ENCODE results near the gene CLASP1. TPM values are rescaled to one million over a fixed set of nuclear protein-coding genes. Genes with fewer than 3 reads are reported as not detected.
"Not testable (repeated sequence)": the region's sequence is repeated elsewhere in the genome, so short reads cannot be mapped to it uniquely, and the experiment has no call there.

CLASP1 gene
- total RNA-seq (2014; rRNA removed; shearing (Covaris generic)): 26.1 and 35.6 TPM in 2 replicates

DNA sequence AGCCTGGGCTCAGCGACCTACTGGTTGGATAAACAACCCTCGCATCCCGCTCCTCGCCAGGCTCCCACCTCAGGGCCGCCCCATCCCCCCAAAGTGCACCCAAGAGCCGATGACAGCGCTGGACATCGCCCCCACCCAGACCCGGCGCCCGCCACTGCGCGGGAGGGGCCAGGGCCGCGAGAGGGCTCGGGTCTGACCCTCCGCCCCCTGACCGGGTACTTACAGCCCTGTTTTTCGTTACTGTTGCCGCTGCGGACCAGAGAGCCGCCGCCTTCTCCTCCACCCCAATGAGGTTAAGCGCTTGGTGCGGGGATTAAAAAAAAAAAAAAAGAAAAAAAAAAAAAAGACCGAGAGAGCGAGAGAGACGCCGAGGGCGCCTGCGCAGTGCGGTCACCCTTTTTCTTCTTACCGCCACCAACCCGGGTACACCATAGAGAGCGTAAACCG, at the start of gene CLASP1:
Gene CLASP1 (minus strand): TSS at position 314 of the 447 bp plus-strand sequence. CDS start 43,567 bp downstream, outside the sequence.
- no peak for DNase-seq (ENCODE audit: low read depth)

DNA sequence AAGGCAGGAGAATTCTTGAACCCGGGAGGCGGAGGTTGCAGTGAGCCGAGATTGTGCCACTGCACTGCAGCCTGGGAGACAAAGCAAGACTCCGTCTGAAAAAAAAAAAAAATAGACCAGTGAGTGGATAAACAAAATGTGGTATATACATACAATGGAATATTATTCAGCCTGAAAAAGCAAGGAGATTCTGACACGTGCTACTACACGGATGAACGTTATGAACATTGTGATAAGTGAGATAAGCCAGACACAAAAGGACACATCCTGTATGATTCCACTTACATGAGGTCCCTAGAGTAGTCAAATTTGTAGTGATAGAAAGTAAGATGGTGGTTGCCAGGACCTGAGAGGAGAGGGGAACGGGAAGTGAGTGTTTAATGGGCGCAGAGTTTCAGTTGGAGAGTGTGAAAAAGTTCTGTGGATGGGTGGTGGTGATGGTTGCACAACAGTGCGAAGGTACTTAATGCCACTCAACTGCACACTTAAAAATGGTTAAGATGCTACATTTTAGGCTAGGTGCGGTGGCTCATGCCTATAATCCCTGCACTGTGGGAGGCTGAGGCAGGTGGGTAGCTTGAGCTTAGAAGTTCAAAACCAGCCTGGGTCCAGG, 49.2 kb upstream of the CLASP1 start:
- DNase-seq (ENCODE audit: low read depth): no peak

GRCh38 chr2:121697108-121697631, 47.9 kb upstream of the CLASP1 start:
- no peak for DNase-seq (ENCODE audit: low read depth)

DNA sequence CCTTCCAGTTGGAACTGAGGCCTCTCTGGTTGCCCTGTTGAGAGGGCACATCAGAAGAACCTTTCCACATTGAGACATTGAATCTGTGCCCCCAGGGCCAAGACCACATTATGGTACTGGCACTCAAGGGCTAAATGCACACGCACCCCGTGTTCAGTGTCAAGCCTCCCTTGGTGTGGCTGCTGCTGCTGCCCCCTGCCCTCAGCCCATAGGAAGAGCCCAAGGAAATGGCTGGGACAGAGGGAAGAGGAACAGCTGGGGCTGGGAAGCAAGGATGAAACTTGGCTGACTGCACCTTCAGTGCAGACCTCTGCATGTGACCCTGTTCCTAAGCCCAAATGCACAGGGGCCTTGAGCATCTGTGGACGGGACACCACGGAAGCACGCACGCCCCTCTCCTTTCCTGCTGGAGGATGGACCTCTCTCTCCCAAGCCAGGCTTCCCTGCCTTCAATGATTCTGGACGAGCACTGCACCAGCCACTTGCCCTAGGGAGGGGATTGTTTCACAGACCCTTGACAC, 47.2 kb upstream of the CLASP1 start:
- DNase-seq (ENCODE audit: low read depth): no peak

DNA sequence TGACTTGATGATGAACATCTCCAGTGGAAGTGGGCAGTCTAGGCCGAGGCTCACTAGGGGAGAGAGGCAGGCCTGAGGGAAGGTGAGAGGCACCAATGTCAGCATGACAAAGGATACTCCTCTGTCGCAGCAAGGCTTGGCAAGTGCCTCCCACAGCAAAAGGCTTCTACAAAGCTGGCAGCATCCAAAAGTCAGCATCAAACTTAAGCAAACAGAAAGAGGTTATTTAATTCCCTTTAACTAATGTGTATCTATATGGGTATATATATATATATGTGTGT, 45.8 kb upstream of the CLASP1 start:
- DNase-seq (ENCODE audit: low read depth): no peak

- peak; percentile 51 for DNase-seq (ENCODE audit: low read depth)
Measured at GRCh38 chr2:121694398-121695170, 45.3 kb upstream of the CLASP1 start.

- DNase-seq (ENCODE audit: low read depth): not testable (repeated sequence)
Measured at GRCh38 chr2:121690572-121690971, 41.3 kb upstream of the CLASP1 start.

DNA sequence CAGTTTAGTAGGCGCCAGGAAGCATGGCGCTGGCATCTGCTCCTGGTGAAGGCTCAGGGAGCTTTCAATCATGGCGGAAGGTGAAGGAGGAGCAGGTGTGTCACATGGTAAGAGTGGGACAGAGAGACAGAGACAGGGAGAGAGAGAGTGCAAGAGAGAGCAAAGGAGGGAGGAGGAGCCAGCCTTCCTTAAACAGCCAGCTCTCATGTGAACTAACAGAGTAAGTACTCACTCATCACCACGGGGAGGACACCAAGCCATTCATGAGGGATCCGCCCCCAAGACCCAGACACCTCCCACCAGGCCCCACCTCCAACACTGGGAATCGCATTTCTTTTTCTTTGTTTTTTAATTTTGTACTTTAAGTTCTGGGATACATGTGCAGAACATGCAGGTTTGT, 40.8 kb upstream of the CLASP1 start:
- DNase-seq (ENCODE audit: low read depth): no peak

GRCh38 chr2:121689356-121689755, 40.1 kb upstream of the CLASP1 start:
- DNase-seq (ENCODE audit: low read depth): peak; percentile 71

GRCh38 chr2:121688820-121689219, 39.6 kb upstream of the CLASP1 start:
- DNase-seq (ENCODE audit: low read depth): no peak

GRCh38 chr2:121686902-121687301, 37.6 kb upstream of the CLASP1 start:
- no peak for DNase-seq (ENCODE audit: low read depth)

DNA sequence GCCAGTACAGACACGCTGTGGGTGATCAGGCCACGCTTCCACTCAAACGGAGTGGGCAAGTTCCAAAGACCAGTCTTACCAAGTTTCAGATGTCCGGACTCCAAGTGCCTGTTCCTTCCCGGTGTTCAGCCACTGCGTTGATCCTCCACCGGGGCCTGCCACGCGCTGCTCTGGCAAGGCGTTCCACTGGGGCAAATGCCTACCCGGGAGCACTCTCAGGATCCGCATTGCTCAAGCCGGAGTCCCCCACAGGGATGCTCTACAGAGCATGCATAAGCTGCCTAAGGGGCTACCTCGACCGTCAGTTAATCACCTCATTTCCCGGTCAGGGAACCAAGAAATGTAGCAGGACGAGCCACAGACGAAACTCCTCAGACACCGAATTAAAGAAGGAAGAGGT, 37.0 kb upstream of the CLASP1 start:
- no peak for DNase-seq (ENCODE audit: low read depth)

DNA sequence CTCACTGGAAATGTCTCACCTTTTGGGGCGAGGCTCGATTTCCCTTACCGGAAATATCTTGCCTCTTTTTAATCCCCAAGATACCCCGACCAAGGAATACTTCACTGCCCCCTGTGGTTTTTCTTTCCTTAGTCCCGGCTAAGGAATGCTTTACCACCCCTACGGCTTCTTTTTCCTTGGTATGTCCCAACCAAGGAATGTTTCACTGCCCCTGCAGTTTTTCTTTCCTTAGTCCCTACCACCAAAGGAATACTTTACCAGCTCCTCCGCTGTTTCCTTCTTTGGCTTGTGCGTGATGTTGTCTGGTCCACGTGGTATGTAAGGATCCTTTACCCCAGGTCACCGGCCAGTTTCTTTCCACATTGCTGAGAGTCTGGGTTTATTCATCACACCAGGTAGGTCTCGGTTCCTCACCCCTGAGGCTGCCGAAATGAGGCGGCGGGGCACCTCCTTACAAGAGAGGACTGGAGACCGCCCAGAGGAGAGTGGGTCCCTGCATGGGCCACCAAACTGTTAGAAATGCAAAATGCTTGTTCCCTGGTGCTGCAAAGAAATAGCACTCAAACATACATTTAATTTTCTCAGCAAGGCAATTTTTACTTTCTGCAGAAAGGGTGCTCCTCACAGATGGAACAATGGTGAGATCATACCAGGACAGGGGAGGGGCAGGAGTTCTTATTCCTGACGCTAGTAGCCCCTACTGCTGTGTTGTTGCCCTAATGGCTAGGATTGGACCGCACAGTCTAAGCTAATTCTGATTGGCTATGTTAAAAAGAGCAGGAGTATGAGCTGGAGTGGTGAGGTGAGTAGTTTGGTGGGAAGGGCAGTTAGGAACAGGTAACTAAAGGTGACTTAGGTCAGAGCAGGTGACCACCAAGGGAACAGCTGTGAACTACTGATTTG, 33.4 kb upstream of the CLASP1 start:
- no peak for DNase-seq (ENCODE audit: low read depth)

GRCh38 chr2:121677855-121678254, 28.6 kb upstream of the CLASP1 start:
- no peak for DNase-seq (ENCODE audit: low read depth)

GRCh38 chr2:121671621-121672020, 22.4 kb upstream of the CLASP1 start:
- DNase-seq (ENCODE audit: low read depth): not testable (repeated sequence)

GRCh38 chr2:121670181-121670580, 20.9 kb upstream of the CLASP1 start:
- DNase-seq (ENCODE audit: low read depth): no peak

GRCh38 chr2:121667618-121668017, 18.4 kb upstream of the CLASP1 start:
- no peak for DNase-seq (ENCODE audit: low read depth)

DNA sequence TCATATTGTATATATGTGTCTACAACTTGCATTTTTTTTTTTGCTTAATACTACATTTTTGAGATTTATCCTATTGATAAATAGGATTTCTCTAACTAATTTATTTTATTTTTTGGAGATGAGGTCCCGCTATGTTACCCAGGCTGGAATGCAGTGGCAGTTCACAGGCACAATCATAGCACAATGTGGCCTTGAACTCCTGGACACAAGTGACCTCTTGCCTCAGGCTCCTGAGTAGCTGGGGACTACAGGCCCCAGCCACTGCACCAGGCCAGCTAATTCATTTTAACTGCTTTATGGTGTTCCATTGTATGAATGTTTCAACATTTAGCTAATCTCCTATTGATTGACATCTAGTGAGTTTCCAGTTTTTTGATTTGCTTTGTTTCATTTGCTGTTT, 16.8 kb upstream of the CLASP1 start:
- no peak for DNase-seq (ENCODE audit: low read depth)

DNA sequence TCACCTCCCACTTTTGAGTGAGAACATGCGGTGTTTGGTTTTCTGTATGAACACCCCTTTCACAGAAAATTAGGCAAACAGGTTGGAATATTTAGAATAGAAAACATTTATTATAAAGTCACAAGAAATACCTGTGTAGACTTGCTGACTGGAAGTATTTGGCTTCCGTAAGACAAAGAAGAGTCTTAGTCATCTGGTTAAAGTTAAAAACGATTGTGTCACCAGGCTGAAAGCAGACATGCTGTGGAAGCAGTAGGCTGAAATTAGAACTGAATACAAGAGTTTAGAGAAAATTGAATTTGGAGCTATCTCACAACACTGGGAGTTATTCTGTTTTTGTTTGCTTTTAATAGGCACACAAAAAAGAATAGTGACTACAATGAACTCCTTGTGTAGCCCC, 16.2 kb upstream of the CLASP1 start:
- no peak for DNase-seq (ENCODE audit: low read depth)

- no peak for DNase-seq (ENCODE audit: low read depth)
Measured at GRCh38 chr2:121664713-121665112, 15.5 kb upstream of the CLASP1 start.

DNA sequence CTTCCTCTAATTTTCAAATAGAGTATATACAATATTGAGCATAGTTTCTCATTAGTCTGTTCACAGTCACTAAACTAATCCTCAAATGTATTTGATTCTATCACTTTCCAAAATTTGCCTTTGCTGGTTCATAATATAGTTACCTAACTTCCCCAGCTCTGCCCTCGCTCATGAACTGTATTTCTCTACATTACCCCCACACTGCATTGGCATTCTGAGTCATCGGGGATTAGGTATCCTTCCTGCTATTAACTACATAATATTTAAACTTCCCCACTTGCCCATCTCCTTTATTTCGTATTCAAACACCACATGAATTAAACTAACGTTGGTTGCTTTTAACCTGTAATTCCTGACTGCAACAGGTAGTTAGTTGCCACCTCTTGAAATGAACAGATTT, 14.8 kb upstream of the CLASP1 start:
- no peak for DNase-seq (ENCODE audit: low read depth)

- no peak for DNase-seq (ENCODE audit: low read depth)
Measured at GRCh38 chr2:121663434-121663833, 14.2 kb upstream of the CLASP1 start.
